GM19238 (cell line): Measurements from ENCODE around the gene C2CD5.
"Not testable (repeated sequence)": the region's sequence is repeated elsewhere in the genome, so short reads cannot be mapped to it uniquely, and the experiment has no call there.

Source experiments
- DNase-seq: peaks from one replicate; pipeline ENCODE4 v3.0.0; 2011; ENCODE audit warnings: low spot score; ENCODE audit not compliant: insufficient read length

Gene C2CD5

GRCh38 chr12:22535478-22535877 is 8.9 kb downstream of the C2CD5 start:
- DNase-seq: no peak

GRCh38 chr12:22535038-22535437 is 9.3 kb downstream of the C2CD5 start:
- DNase-seq: no peak

- no peak for DNase-seq
Observed at GRCh38 chr12:22533155-22533554, 11.2 kb downstream of the C2CD5 start.

GRCh38 chr12:22532317-22532716 is 12.0 kb downstream of the C2CD5 start:
- no peak for DNase-seq

- DNase-seq: no peak
Observed at GRCh38 chr12:22531205-22531604, 13.1 kb downstream of the C2CD5 start.

GRCh38 chr12:22529281-22530060 is 14.9 kb downstream of the C2CD5 start:
- DNase-seq: no peak

- DNase-seq: no peak
Observed at GRCh38 chr12:22527999-22528398, 16.3 kb downstream of the C2CD5 start.

- DNase-seq: no peak
Observed at GRCh38 chr12:22526836-22527235, 17.5 kb downstream of the C2CD5 start.

- DNase-seq: no peak
Observed at GRCh38 chr12:22525426-22525825, 18.9 kb downstream of the C2CD5 start.

- no peak for DNase-seq
Observed at GRCh38 chr12:22518998-22519397, 25.3 kb downstream of the C2CD5 start.

- no peak for DNase-seq
Observed at GRCh38 chr12:22518060-22518719, 26.2 kb downstream of the C2CD5 start.

GRCh38 chr12:22514875-22515274 is 29.5 kb downstream of the C2CD5 start:
- no peak for DNase-seq

GRCh38 chr12:22505826-22506225 is 38.5 kb downstream of the C2CD5 start:
- no peak for DNase-seq

- DNase-seq: no peak
Observed at GRCh38 chr12:22500100-22500499, 44.2 kb downstream of the C2CD5 start.

- DNase-seq: no peak
Observed at GRCh38 chr12:22499445-22499844, 44.9 kb downstream of the C2CD5 start.

- no peak for DNase-seq
Observed at GRCh38 chr12:22494319-22494718, 50.0 kb downstream of the C2CD5 start.

GRCh38 chr12:22491034-22491433 is 53.3 kb downstream of the C2CD5 start:
- no peak for DNase-seq

- DNase-seq: no peak
Observed at GRCh38 chr12:22488478-22488877, 55.9 kb downstream of the C2CD5 start.

GRCh38 chr12:22487683-22488082 is 56.7 kb downstream of the C2CD5 start:
- not testable (repeated sequence) for DNase-seq

- no peak for DNase-seq
Observed at GRCh38 chr12:22481547-22482104, 62.7 kb downstream of the C2CD5 start.

- not testable (repeated sequence) for DNase-seq
Observed at GRCh38 chr12:22480814-22481213, 63.5 kb downstream of the C2CD5 start.

GRCh38 chr12:22480016-22480415 is 64.3 kb downstream of the C2CD5 start:
- no peak for DNase-seq

- DNase-seq: no peak
Observed at GRCh38 chr12:22477894-22478287, 66.5 kb downstream of the C2CD5 start.
